Gastroesophageal sphincter (tissue), 3 donors: ENCODE measurements around the gene IRAK2.

ENCODE experiments used
- POLR2A ChIP-seq, 2 donors: fragments of 450-650 bp; IDR thresholded peaks; one replicate each; pipeline ENCODE4 v1.6.1; 2017; ENCODE audit warnings: antibody characterized with exemption in 2 of 2, mild to moderate bottlenecking in 2 of 2, moderate library complexity in 1 of 2
- TF ChIP-seq, protein P1 (sequence below), 4 experiments: fragments of 200-600 bp in 2 of 4; fragments of 450-650 bp in 2 of 4; sonication (generic) in 1 of 4; IDR thresholded peaks; one replicate each; pipeline ENCODE4 v1.5.1; 2017 to 2019; ENCODE audit warnings: antibody characterized with exemption in 4 of 4, mild to moderate bottlenecking in 2 of 4, moderate library complexity in 2 of 4

- no peak for TF ChIP-seq POLR2A (IDR thresholded peaks at IDR 0.05)
- TF ChIP-seq, protein P1, sequence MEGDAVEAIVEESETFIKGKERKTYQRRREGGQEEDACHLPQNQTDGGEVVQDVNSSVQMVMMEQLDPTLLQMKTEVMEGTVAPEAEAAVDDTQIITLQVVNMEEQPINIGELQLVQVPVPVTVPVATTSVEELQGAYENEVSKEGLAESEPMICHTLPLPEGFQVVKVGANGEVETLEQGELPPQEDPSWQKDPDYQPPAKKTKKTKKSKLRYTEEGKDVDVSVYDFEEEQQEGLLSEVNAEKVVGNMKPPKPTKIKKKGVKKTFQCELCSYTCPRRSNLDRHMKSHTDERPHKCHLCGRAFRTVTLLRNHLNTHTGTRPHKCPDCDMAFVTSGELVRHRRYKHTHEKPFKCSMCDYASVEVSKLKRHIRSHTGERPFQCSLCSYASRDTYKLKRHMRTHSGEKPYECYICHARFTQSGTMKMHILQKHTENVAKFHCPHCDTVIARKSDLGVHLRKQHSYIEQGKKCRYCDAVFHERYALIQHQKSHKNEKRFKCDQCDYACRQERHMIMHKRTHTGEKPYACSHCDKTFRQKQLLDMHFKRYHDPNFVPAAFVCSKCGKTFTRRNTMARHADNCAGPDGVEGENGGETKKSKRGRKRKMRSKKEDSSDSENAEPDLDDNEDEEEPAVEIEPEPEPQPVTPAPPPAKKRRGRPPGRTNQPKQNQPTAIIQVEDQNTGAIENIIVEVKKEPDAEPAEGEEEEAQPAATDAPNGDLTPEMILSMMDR (IDR thresholded peaks at IDR 0.05) = no peak
Measured at GRCh38 chr3:10198226-10198625, 33.5 kb downstream of the IRAK2 start.
